OCI-LY7 (cell line): ENCODE data around the gene UBAP1. TPM values are rescaled to one million over a fixed set of nuclear protein-coding genes. Genes with fewer than 3 reads are reported as not detected.
"Not testable (repeated sequence)": the region's sequence is repeated elsewhere in the genome, so short reads cannot be mapped to it uniquely, and the experiment has no call there.

Source experiments
- BruUV-seq: library from RNA; stranded (reverse); fragments of 400-500 nt; replicated peaks from 2 replicates; lab custom pipeline; 2021; lab: Mats Ljungman, UMichigan
- CTCF ChIA-PET: fragments of 300-600 bp; sonication (Branson Sonifier 250); formaldehyde crosslinking; loops from one replicate; lab custom pipeline; 2022; ENCODE audit warnings: antibody characterized with exemption; ENCODE audit not compliant: unreplicated experiment; lab: Charles Lee
- POLR2A ChIA-PET: fragments of 300-600 bp; sonication (Branson Sonifier 250); formaldehyde crosslinking; loops from one replicate; lab custom pipeline; 2022; ENCODE audit warnings: antibody characterized with exemption; lab: Charles Lee
- DNase-seq: peaks from one replicate; pipeline ENCODE4 v3.0.0-alpha.2; 2015; ENCODE audit warnings: low spot score
- H2AFZ ChIP-seq: fragments of 200-600 bp; sonication (generic), shearing (Covaris generic); 2 replicates; pipeline ENCODE4 v1.6.1; 2014; ENCODE audit warnings: mild to moderate bottlenecking, antibody characterized with exemption, low read length, moderate library complexity
- H3K27ac ChIP-seq: fragments of 200-600 bp; sonication (generic); 2 replicates; pipeline ENCODE4 v1.5.1; 2014; ENCODE audit warnings: mixed run types, low read depth, mild to moderate bottlenecking, moderate library complexity, low read length, inconsistent platforms; ENCODE audit not compliant: poor library complexity, severe bottlenecking
- H3K36me3 ChIP-seq: fragments of 200-600 bp; sonication (generic); 2 replicates; pipeline ENCODE4 v1.6.1; 2014; ENCODE audit warnings: mild to moderate bottlenecking, antibody characterized with exemption, low read length, moderate library complexity, mixed read lengths; ENCODE audit not compliant: insufficient read depth
- H3K4me1 ChIP-seq: fragments of 200-600 bp; sonication (generic); 2 replicates; pipeline ENCODE4 v1.5.1; 2014; ENCODE audit warnings: mild to moderate bottlenecking, low read length; ENCODE audit not compliant: insufficient read depth, poor library complexity, severe bottlenecking
- H3K4me2 ChIP-seq: fragments of 200-600 bp; sonication (generic); 2 replicates; pipeline ENCODE4 v1.6.1; 2014; ENCODE audit warnings: mild to moderate bottlenecking, low read length
- H3K4me3 ChIP-seq: fragments of 200-600 bp; sonication (generic); 2 replicates; pipeline ENCODE4 v1.5.1; 2014; ENCODE audit warnings: mild to moderate bottlenecking, low read depth, low read length; ENCODE audit not compliant: poor library complexity, severe bottlenecking
- H3K79me2 ChIP-seq: fragments of 200-600 bp; sonication (generic); 2 replicates; pipeline ENCODE4 v1.6.1; 2016; ENCODE audit warnings: low read depth, mild to moderate bottlenecking, low read length, moderate library complexity, mixed read lengths; ENCODE audit not compliant: insufficient read depth
- H3K9me2 ChIP-seq: fragments of 200-600 bp; sonication (generic); 2 replicates; pipeline ENCODE4 v1.6.1; 2016; ENCODE audit warnings: mild to moderate bottlenecking, low read length, mixed read lengths; ENCODE audit not compliant: insufficient read depth
- H3K9me3 ChIP-seq: fragments of 200-600 bp; sonication (generic); 2 replicates; pipeline ENCODE4 v1.6.1; 2014; ENCODE audit warnings: mild to moderate bottlenecking, mixed run types, low read length, mixed read lengths
- H4K20me1 ChIP-seq: fragments of 200-600 bp; sonication (generic); 2 replicates; pipeline ENCODE4 v1.6.1; 2014; ENCODE audit warnings: mild to moderate bottlenecking, antibody characterized with exemption, low read length, moderate library complexity, mixed read lengths; ENCODE audit not compliant: insufficient read depth
- EZH2phosphoT487 ChIP-seq: fragments of 200-600 bp; sonication (generic); IDR thresholded peaks from 2 replicates; pipeline ENCODE4 v1.6.1; 2018; ENCODE audit warnings: low read depth, borderline replicate concordance, mild to moderate bottlenecking, mixed run types, antibody characterized with exemption, low read length, moderate library complexity, mixed read lengths
- intact Hi-C: fragments of 100-400 bp; cut with micrococcal nuclease; formaldehyde crosslinking; loops from one replicate; pipeline ENCODE4 v1.10.0; 2022; ENCODE audit not compliant: unreplicated experiment
- total RNA-seq, 2 experiments: library from RNA; depleted of rRNA in 1 of 2; stranded (reverse); fragments of >200 nt in 1 of 2; shearing (Covaris generic) in 1 of 2; gene quantifications; 2 replicates each; pipeline ENCODE4 v1.2.3, GENCODE V29; 2014 to 2022
- TF ChIP-seq, protein P1 (sequence below): fragments of 200-600 bp; sonication (generic); conservative IDR thresholded peaks from 2 replicates; pipeline ENCODE4 v1.5.1; 2014; ENCODE audit warnings: mild to moderate bottlenecking, antibody characterized with exemption, low read length, moderate library complexity, mixed read lengths

Gene UBAP1
- total RNA-seq, 2 experiments from 2014 or later = 12.4 to 22.4 TPM

DNA sequence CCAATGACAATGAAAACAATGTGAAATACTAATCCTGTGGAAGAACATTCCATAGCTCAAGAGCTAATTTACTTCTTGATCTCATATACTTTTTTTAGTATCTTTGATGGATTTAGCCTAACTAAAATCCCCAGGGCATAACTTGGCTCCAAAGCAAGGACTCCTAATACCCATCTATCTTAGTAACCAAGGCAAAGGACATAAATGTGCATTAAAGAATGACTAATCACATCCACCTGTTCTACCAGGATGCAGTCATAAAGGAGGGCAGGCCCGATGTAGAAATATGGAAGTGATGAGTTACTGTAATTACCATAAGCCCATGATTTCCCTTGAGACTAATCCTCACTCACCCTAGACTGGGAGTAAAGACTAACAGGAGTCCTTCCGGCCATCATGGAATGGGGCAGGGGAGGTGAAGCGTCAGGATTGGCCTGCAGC is 93.3 kb downstream of the UBAP1 start:
- Histone ChIP-seq H3K27ac (no peak overlapping the region), H3K4me3 (no peak overlapping the region), H3K4me1 (peaks cover 4% of the 10 kb centered on the region), H2AFZ (no peak overlapping the region), H3K9me3 (no peaks in the 10 kb centered on the region), H3K9me2 (no peaks in the 10 kb centered on the region), H4K20me1 (no peaks in the 10 kb centered on the region), H3K36me3 (peaks cover 21% of the 10 kb centered on the region; the same call in 1 of the 2 replicates), H3K79me2 (no peaks in the 10 kb centered on the region), H3K4me2 (no peak overlapping the region)
- intact Hi-C loops = no loop called here
- no peak for TF ChIP-seq EZH2phosphoT487
- TF ChIP-seq, protein P1, sequence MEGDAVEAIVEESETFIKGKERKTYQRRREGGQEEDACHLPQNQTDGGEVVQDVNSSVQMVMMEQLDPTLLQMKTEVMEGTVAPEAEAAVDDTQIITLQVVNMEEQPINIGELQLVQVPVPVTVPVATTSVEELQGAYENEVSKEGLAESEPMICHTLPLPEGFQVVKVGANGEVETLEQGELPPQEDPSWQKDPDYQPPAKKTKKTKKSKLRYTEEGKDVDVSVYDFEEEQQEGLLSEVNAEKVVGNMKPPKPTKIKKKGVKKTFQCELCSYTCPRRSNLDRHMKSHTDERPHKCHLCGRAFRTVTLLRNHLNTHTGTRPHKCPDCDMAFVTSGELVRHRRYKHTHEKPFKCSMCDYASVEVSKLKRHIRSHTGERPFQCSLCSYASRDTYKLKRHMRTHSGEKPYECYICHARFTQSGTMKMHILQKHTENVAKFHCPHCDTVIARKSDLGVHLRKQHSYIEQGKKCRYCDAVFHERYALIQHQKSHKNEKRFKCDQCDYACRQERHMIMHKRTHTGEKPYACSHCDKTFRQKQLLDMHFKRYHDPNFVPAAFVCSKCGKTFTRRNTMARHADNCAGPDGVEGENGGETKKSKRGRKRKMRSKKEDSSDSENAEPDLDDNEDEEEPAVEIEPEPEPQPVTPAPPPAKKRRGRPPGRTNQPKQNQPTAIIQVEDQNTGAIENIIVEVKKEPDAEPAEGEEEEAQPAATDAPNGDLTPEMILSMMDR = no peak
- POLR2A ChIA-PET = no interaction called here
- BruUV-seq = no TSS peak
- no peak for DNase-seq
- CTCF ChIA-PET = no interaction called here

DNA sequence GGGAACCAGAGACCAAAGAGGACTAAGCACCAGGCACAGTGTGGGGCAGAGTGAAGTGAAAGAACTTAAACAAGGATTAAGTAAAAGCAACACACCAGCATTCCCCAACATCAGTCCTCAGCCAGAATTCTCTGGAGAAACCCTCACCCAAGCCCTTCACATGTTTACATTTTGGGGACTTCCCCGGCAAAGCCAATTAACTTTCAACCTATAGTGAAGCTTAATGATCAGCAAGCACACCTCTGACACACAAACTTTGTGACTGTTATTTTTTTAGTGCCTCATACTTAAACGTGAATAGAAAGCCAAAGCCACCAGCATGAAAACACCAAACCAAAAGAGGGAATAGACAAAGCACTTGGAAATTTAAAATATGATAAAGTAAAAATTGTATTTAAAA is 94.7 kb downstream of the UBAP1 start:
- H3K4me3 ChIP-seq, DNase-seq, H3K4me2 ChIP-seq, H3K9me3 ChIP-seq, BruUV-seq, CTCF ChIA-PET, H3K27ac ChIP-seq, H3K4me1 ChIP-seq, H2AFZ ChIP-seq, H4K20me1 ChIP-seq, intact Hi-C loops, POLR2A ChIA-PET, H3K9me2 ChIP-seq, H3K79me2 ChIP-seq: not testable (repeated sequence)
- H3K36me3 ChIP-seq = peaks cover 16% of the 10 kb centered on the region; the same call in 1 of the 2 replicates

DNA sequence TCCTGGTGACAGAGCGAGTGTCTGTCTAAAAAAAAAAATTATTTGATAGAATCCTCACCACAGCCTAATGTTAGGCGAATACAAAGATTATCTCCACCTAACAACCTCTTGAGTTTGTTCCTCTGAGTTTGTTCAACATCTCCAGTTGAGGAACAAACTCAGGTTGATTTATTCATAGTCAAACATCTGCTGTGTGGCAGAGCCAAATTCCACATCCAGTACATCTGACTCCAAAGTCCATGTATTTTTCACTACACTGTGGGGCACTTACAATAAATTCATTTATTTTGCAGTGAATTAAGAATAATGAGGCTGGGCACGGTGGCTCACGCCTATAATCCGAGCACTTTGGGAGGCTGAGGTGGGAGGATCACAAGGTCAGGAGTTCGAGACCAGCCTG is 97.0 kb downstream of the UBAP1 start:
- no peak overlapping the region for H3K4me2 ChIP-seq
- peaks cover 16% of the 10 kb centered on the region; the same call in 1 of the 2 replicates for H3K36me3 ChIP-seq
- TF ChIP-seq, protein P1 = no peak
- no peak for TF ChIP-seq EZH2phosphoT487
- H3K4me1 ChIP-seq = no peaks in the 10 kb centered on the region
- H3K27ac ChIP-seq = no peak overlapping the region
- no peak overlapping the region for H3K4me3 ChIP-seq
- POLR2A ChIA-PET = interaction anchor here (0.6 to 0.7 kb wide), 2 partner anchors 14 to 258 kb away, joined by 3 to 7 read pairs; no protein-coding TSS in a partner anchor
- H3K9me2 ChIP-seq = no peaks in the 10 kb centered on the region
- intact Hi-C loops = no loop called here
- no peak for DNase-seq
- BruUV-seq = no TSS peak
- no peak overlapping the region for H2AFZ ChIP-seq
- no peaks in the 10 kb centered on the region for H3K79me2 ChIP-seq
- H3K9me3 ChIP-seq = no peaks in the 10 kb centered on the region
- H4K20me1 ChIP-seq = no peaks in the 10 kb centered on the region
- CTCF ChIA-PET = no interaction called here
